Stimulated activated naive CD8-positive, alpha-beta T cell treated with anti-CD3 and anti-CD28 coated beads, Interleukin-15, Interleukin-2, amounts not matched to agents 100 ng/mL and 50 ng/mL, for 24 hours (primary cell): ENCODE measurements around the gene KRTAP12-1.

Experiments used
- H3K27ac Mint-ChIP-seq: one replicate; pipeline ENCODE4 v1.8.0; 2021; ENCODE audit warnings: mild to moderate bottlenecking, mixed read lengths
- H3K27me3 Mint-ChIP-seq: one replicate; pipeline ENCODE4 v1.8.0; 2021; ENCODE audit warnings: mixed read lengths
- H3K36me3 Mint-ChIP-seq: one replicate; pipeline ENCODE4 v1.8.0; 2021; ENCODE audit warnings: low read depth, mixed read lengths
- H3K4me1 Mint-ChIP-seq: one replicate; pipeline ENCODE4 v1.8.0; 2021; ENCODE audit warnings: low read depth, mixed read lengths
- H3K4me3 Mint-ChIP-seq: one replicate; pipeline ENCODE4 v1.8.0; 2021; ENCODE audit warnings: mild to moderate bottlenecking, mixed read lengths
- H3K9me3 Mint-ChIP-seq: one replicate; pipeline ENCODE4 v1.8.0; 2021; ENCODE audit warnings: mixed read lengths

The KRTAP12-1 gene

GRCh38 chr21:44718093-44718492 is 36.1 kb upstream of the KRTAP12-1 start:
- Mint-ChIP-seq H3K9me3 (peaks cover 6% of the 10 kb centered on the region), H3K27me3 (peaks cover 45% of the 10 kb centered on the region), H3K27ac (no peak overlapping the region), H3K4me1 (peaks cover 12% of the 10 kb centered on the region), H3K4me3 (no peak overlapping the region), H3K36me3 (no peaks in the 10 kb centered on the region)

DNA sequence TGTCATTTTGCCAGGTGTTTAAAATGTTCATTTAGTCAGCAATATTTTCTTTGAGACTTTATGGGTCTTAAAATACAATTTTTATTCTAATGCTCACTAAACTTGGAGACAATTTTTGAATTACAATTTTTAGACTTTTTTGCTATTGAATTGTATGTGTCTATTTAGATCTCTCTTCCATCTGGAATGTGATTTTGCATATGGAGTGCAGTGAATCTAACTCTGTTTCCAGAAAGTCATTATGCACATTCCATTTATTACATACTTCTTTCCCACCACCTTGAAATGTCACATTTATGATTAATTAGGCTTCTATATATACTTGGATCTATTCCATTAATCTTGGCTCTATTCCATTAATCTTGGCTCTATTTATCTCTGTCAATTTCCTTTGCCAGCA is 35.0 kb upstream of the KRTAP12-1 start:
- H3K36me3 Mint-ChIP-seq: no peaks in the 10 kb centered on the region
- H3K27me3 Mint-ChIP-seq: peaks cover 47% of the 10 kb centered on the region
- no peak overlapping the region for H3K27ac Mint-ChIP-seq
- H3K4me3 Mint-ChIP-seq: no peak overlapping the region
- peaks cover 6% of the 10 kb centered on the region for H3K9me3 Mint-ChIP-seq
- H3K4me1 Mint-ChIP-seq: peaks cover 6% of the 10 kb centered on the region

DNA sequence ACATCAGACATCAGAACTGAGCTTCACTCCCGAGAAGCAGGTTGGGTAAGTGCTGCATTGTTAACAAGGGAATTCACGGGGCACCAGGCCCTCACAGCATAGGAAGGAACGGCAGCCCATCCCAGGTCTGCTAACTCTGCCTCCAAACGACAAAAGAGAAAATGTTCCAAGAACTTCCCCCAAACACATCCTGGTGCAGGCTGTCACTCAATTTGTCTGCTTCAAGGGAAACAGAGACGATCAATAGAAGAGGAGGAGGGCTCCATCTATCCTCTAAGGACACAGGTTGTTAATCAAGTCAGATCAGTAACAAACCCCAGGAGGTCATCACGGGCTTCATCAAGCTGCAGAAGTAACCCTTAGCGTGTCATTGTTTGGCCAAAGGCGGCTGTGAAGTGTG is 32.9 kb upstream of the KRTAP12-1 start:
- peaks cover 6% of the 10 kb centered on the region for H3K9me3 Mint-ChIP-seq
- no peak overlapping the region for H3K4me3 Mint-ChIP-seq
- H3K36me3 Mint-ChIP-seq: no peaks in the 10 kb centered on the region
- peaks cover 61% of the 10 kb centered on the region for H3K27me3 Mint-ChIP-seq
- peaks cover 18% of the 10 kb centered on the region for H3K4me1 Mint-ChIP-seq
- no peak overlapping the region for H3K27ac Mint-ChIP-seq

DNA sequence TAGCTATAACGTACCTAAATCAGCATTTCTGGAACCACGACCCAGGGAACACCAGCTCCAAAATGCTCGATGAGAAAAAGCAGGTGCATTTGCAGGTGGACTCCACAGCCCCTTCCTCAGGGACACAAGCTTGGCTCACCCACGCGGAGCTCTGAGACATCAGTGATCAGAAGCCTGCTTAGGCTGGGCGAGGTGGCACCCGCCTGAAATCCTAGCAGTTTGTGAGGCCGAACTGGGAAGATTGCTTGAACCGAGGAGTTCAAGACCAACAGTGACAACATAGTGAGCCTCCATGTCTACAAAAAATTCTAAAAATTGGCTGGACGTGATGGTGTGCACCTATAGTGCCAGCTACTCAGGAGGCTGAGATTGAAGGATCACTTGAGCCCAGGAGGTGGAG is 31.9 kb upstream of the KRTAP12-1 start:
- H3K27ac Mint-ChIP-seq: no peak overlapping the region
- peaks cover 69% of the 10 kb centered on the region for H3K27me3 Mint-ChIP-seq
- H3K4me3 Mint-ChIP-seq: no peak overlapping the region

GRCh38 chr21:44713130-44713529 is 31.2 kb upstream of the KRTAP12-1 start:
- H3K27ac Mint-ChIP-seq: no peak overlapping the region
- H3K36me3 Mint-ChIP-seq: no peaks in the 10 kb centered on the region
- peaks cover 6% of the 10 kb centered on the region for H3K9me3 Mint-ChIP-seq
- peaks cover 75% of the 10 kb centered on the region for H3K27me3 Mint-ChIP-seq
- H3K4me1 Mint-ChIP-seq: peaks cover 26% of the 10 kb centered on the region
- H3K4me3 Mint-ChIP-seq: no peak overlapping the region

More for the DNA sequence above, 31.9 kb upstream of the KRTAP12-1 start:
- H3K4me1 Mint-ChIP-seq: peaks cover 26% of the 10 kb centered on the region
- peaks cover 6% of the 10 kb centered on the region for H3K9me3 Mint-ChIP-seq
- no peaks in the 10 kb centered on the region for H3K36me3 Mint-ChIP-seq

GRCh38 chr21:44712203-44713028 is 30.5 kb upstream of the KRTAP12-1 start:
- Mint-ChIP-seq H3K4me3 (no peak overlapping the region), H3K27me3 (peaks cover 82% of the 10 kb centered on the region), H3K4me1 (peaks cover 26% of the 10 kb centered on the region), H3K36me3 (no peaks in the 10 kb centered on the region), H3K27ac (no peak overlapping the region), H3K9me3 (peaks cover 6% of the 10 kb centered on the region)

DNA sequence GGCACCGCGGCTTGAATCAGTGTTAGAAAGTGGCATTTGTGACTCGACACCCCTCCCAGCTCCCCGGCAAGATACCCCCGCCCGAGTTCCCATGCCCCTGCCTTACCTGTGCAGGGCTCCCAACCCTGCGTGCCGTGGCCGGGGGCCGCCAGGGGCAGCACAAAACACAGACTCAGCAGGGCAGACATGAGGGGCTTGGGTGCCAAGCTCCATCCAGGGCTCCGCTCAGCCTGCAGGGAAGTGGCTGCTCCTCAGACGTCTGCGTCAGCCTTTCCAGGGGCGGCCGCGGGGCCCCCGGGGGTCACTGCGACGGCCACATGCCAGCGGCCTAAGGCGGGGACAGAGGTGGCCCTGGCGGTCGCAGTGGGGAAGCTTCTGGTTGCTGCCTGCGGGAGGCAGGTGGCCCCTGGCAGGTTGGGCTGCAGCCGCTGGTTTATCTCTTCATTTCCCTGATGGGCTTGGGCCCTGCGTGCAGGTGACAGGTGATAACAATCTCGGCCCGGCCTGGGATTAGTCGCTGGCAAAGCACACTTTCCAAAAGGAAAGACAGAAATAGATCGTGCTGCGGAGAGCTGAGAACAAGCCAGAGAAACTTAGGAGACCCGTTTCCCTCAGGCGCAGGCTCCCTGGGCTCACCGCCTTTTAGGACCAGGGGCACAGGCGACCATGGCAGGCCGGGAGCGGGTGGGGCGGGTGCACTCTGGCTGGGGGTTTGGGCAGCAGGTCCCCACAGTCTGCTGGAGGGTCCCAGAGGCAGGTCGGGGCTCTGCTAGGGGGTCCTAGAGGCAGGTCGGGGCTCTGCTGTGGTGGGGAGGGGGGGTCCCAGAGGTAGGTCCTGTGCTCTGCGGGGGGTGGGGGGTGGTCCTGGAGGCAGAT is 29.6 kb upstream of the KRTAP12-1 start, which contains the start of gene TSPEAR:
TSS of gene TSPEAR (minus strand) at position 246 of the 876 bp plus-strand sequence. CDS start at position 188, 58 bp downstream.
- H3K4me3 Mint-ChIP-seq: no peak within 1 kb of the TSS
- H3K4me1 Mint-ChIP-seq: peaks cover 26% of the 10 kb centered on the region
- H3K27me3 Mint-ChIP-seq: peaks cover 86% of the 10 kb centered on the region
- no peaks in the 10 kb centered on the region for H3K36me3 Mint-ChIP-seq
- H3K27ac Mint-ChIP-seq: no peak within 1 kb of the TSS
- peaks cover 6% of the 10 kb centered on the region for H3K9me3 Mint-ChIP-seq

GRCh38 chr21:44710756-44711326 is 28.9 kb upstream of the KRTAP12-1 start:
- H3K9me3 Mint-ChIP-seq: peaks cover 2% of the 10 kb centered on the region
- H3K4me1 Mint-ChIP-seq: peaks cover 26% of the 10 kb centered on the region
- no peaks in the 10 kb centered on the region for H3K36me3 Mint-ChIP-seq
- H3K27ac Mint-ChIP-seq: no peak overlapping the region
- no peak overlapping the region for H3K4me3 Mint-ChIP-seq
- peaks cover 90% of the 10 kb centered on the region for H3K27me3 Mint-ChIP-seq

GRCh38 chr21:44710294-44710665 is 28.3 kb upstream of the KRTAP12-1 start:
- H3K27ac Mint-ChIP-seq: no peak overlapping the region
- peaks cover 89% of the 10 kb centered on the region for H3K27me3 Mint-ChIP-seq
- no peaks in the 10 kb centered on the region for H3K9me3 Mint-ChIP-seq
- H3K4me3 Mint-ChIP-seq: no peak overlapping the region
- H3K36me3 Mint-ChIP-seq: no peaks in the 10 kb centered on the region
- H3K4me1 Mint-ChIP-seq: peaks cover 26% of the 10 kb centered on the region

DNA sequence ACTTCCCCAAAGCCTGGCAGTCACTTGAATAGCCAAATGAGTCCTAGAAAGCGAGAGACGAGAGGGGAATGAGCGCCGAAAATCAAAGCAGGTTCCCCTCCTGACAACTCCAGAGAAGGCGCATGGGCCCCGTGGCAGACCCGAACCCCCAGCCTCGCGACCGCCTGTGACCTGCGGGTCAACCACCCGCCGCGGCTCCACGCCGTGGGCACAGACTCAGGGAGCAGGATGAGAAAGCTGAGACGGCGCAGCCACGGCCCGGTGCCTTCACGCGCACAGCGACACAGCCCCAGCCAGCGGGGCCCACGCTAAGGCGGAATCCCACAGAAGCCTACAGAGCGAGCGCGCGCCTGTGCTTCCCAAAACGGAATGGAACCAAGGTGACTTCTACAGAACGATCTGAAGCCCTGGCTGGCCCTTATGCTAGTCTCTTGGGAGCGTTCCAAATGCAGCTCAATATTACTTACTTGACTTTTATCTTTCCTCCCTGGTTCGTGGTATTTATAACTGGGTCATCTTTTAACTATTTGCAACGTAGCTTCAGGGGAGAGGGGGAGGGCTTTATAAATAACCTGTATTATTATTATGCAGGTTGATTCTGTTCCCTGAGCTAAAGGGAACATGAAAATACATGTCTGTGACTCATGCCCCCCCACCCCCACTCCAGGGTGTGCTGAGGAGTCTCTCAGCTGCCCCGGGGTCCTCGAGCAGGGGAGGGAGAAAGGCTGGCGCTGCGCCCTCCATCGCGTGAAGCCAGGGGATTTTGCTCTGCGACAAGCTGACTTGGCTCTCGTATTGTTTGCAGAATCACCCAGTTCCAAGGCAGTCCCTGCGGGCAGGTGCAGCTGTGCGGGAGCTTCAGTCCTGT is 27.7 kb upstream of the KRTAP12-1 start:
- no peaks in the 10 kb centered on the region for H3K36me3 Mint-ChIP-seq
- H3K4me1 Mint-ChIP-seq: peaks cover 20% of the 10 kb centered on the region
- H3K4me3 Mint-ChIP-seq: no peak overlapping the region
- H3K9me3 Mint-ChIP-seq: no peaks in the 10 kb centered on the region
- H3K27me3 Mint-ChIP-seq: peaks cover 89% of the 10 kb centered on the region
- H3K27ac Mint-ChIP-seq: no peak overlapping the region

- H3K9me3 Mint-ChIP-seq: no peaks in the 10 kb centered on the region
- H3K4me3 Mint-ChIP-seq: no peak overlapping the region
- no peaks in the 10 kb centered on the region for H3K36me3 Mint-ChIP-seq
- H3K27ac Mint-ChIP-seq: no peak overlapping the region
- peaks cover 20% of the 10 kb centered on the region for H3K4me1 Mint-ChIP-seq
- peaks cover 87% of the 10 kb centered on the region for H3K27me3 Mint-ChIP-seq
Observed at GRCh38 chr21:44708866-44709425, 27.0 kb upstream of the KRTAP12-1 start.

DNA sequence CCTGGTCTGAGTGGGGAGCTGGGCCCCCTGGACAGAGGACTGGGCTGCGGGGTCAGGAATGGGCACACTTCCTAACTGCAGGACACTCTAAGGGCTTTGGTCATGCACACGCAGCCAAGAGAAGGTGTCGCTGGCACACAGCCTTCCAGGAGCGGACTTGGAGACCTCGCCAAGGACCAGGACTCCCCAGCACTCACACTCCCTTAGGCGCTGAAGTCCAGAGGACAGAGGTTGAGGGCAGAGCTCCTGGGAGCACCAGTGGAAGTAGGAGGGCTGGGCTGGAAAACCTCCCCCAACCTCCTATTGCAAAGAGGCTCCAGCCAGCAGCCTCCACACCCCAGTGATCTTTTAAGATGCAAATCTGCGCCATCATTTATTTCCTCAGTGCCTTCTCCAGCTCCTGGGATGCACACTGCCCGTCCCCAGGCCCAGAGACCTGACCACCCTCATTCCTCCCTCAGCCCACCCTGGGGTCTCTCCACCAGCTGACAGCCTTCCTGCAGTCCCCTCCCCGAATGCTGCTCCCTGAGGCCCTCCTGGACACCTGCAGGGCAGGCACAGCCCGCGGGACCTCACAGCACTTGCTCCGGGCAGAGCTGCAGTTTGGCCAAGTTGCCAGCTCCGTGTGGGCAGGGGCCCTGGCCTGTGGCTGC is 26.4 kb upstream of the KRTAP12-1 start:
- Mint-ChIP-seq H3K4me3 (no peak overlapping the region), H3K4me1 (peaks cover 20% of the 10 kb centered on the region), H3K27ac (no peak overlapping the region), H3K9me3 (no peaks in the 10 kb centered on the region), H3K27me3 (peaks cover 84% of the 10 kb centered on the region), H3K36me3 (no peaks in the 10 kb centered on the region)

- H3K27me3 Mint-ChIP-seq: peaks cover 81% of the 10 kb centered on the region
- no peaks in the 10 kb centered on the region for H3K9me3 Mint-ChIP-seq
- H3K36me3 Mint-ChIP-seq: no peaks in the 10 kb centered on the region
- no peak overlapping the region for H3K27ac Mint-ChIP-seq
- H3K4me1 Mint-ChIP-seq: peaks cover 20% of the 10 kb centered on the region
- H3K4me3 Mint-ChIP-seq: no peak overlapping the region
Observed at GRCh38 chr21:44706706-44707581, 25.0 kb upstream of the KRTAP12-1 start.
